H9 (cell line): Measurements from ENCODE around the gene ZNF182. TPM values are rescaled to one million over a fixed set of nuclear protein-coding genes. Genes with fewer than 3 reads are reported as not detected.

Experiments
- DNase-seq: peaks from one replicate; pipeline ENCODE4 v3.0.0-alpha.2; 2017
- H2AFZ ChIP-seq: one replicate; pipeline ENCODE4 v1.6.1; 2013; ENCODE audit warnings: mild to moderate bottlenecking, low read length, control low read depth, moderate library complexity
- H2AK5ac ChIP-seq: 2 replicates; pipeline ENCODE4 v1.6.1; 2013; ENCODE audit warnings: low read length, control low read depth, mixed read lengths; ENCODE audit not compliant: insufficient read length
- H2BK120ac ChIP-seq: one replicate; pipeline ENCODE4 v1.6.1; 2013; ENCODE audit warnings: low read depth, mild to moderate bottlenecking, low read length, control low read depth, inconsistent platforms; ENCODE audit not compliant: poor library complexity, severe bottlenecking
- H2BK12ac ChIP-seq: 2 replicates; pipeline ENCODE4 v1.6.1; 2013; ENCODE audit warnings: low read length, control low read depth, mixed read lengths, low read depth; ENCODE audit not compliant: insufficient read length
- H2BK15ac ChIP-seq: 2 replicates; pipeline ENCODE4 v1.6.1; 2013; ENCODE audit warnings: low read depth, low read length, control low read depth
- H2BK20ac ChIP-seq: one replicate; pipeline ENCODE4 v1.6.1; 2013; ENCODE audit warnings: low read depth, mild to moderate bottlenecking, low read length, control low read depth, inconsistent platforms; ENCODE audit not compliant: poor library complexity, severe bottlenecking
- H2BK5ac ChIP-seq: 2 replicates; pipeline ENCODE4 v1.6.1; 2013; ENCODE audit warnings: low read length, control low read depth, mixed read lengths; ENCODE audit not compliant: insufficient read length
- H3K14ac ChIP-seq: 2 replicates; pipeline ENCODE4 v1.6.1; 2013; ENCODE audit warnings: low read length, control low read depth; ENCODE audit not compliant: insufficient read depth
- H3K18ac ChIP-seq: 2 replicates; pipeline ENCODE4 v1.6.1; 2013; ENCODE audit warnings: low read depth, mild to moderate bottlenecking, mixed read lengths, low read length, control low read depth; ENCODE audit not compliant: insufficient read length
- H3K23ac ChIP-seq: 2 replicates; pipeline ENCODE4 v1.6.1; 2013; ENCODE audit warnings: low read length, control low read depth, mixed read lengths, low read depth; ENCODE audit not compliant: insufficient read length
- H3K23me2 ChIP-seq: 2 replicates; pipeline ENCODE4 v1.6.1; 2013; ENCODE audit warnings: low read depth, mild to moderate bottlenecking, mixed read lengths, low read length, control low read depth; ENCODE audit not compliant: insufficient read length, poor library complexity, severe bottlenecking
- H3K27ac ChIP-seq: 2 replicates; pipeline ENCODE4 v1.5.1; 2013; ENCODE audit warnings: low read length, control low read depth, mixed read lengths, low read depth; ENCODE audit not compliant: insufficient read length
- H3K27me3 ChIP-seq: 2 replicates; pipeline ENCODE4 v1.6.1; 2013; ENCODE audit warnings: low read length, control low read depth, inconsistent platforms; ENCODE audit not compliant: insufficient read depth
- H3K4ac ChIP-seq: 2 replicates; pipeline ENCODE4 v1.6.1; 2013; ENCODE audit warnings: low read depth, mild to moderate bottlenecking, control low read depth, inconsistent platforms, low read length, moderate library complexity
- H3K4me1 ChIP-seq: 2 replicates; pipeline ENCODE4 v1.6.1; 2013; ENCODE audit warnings: low read length, control low read depth, inconsistent platforms; ENCODE audit not compliant: insufficient read depth
- H3K4me2 ChIP-seq: 2 replicates; pipeline ENCODE4 v1.6.1; 2013; ENCODE audit warnings: low read length, control low read depth, mixed read lengths; ENCODE audit not compliant: insufficient read length, insufficient read depth
- H3K56ac ChIP-seq: 2 replicates; pipeline ENCODE4 v1.6.1; 2013; ENCODE audit warnings: low read depth, mild to moderate bottlenecking, mixed read lengths, low read length, control low read depth; ENCODE audit not compliant: insufficient read length
- H3K79me1 ChIP-seq: 2 replicates; pipeline ENCODE4 v1.6.1; 2013; ENCODE audit warnings: low read depth, mild to moderate bottlenecking, moderate library complexity, low read length, control low read depth, inconsistent platforms; ENCODE audit not compliant: insufficient read depth, poor library complexity, severe bottlenecking
- H3K79me2 ChIP-seq: 2 replicates; pipeline ENCODE4 v1.6.1; 2013; ENCODE audit warnings: low read length, control low read depth, inconsistent platforms; ENCODE audit not compliant: insufficient read depth
- H3K9ac ChIP-seq: 2 replicates; pipeline ENCODE4 v1.6.1; 2013; ENCODE audit warnings: low read length, control low read depth, mixed read lengths; ENCODE audit not compliant: insufficient read length; ENCODE audit errors: extremely low read depth
- H3K9me3 ChIP-seq: one replicate; pipeline ENCODE4 v1.6.1; 2013; ENCODE audit warnings: low read depth, low read length, inconsistent platforms; ENCODE audit not compliant: control insufficient read depth
- H3T11ph ChIP-seq: one replicate; pipeline ENCODE4 v1.6.1; 2013; ENCODE audit warnings: mild to moderate bottlenecking, low read length, control low read depth, inconsistent platforms
- H4K20me1 ChIP-seq: one replicate; pipeline ENCODE4 v1.6.1; 2013; ENCODE audit not compliant: control insufficient read depth, insufficient read length, insufficient read depth
- H4K5ac ChIP-seq: 2 replicates; pipeline ENCODE4 v1.6.1; 2013; ENCODE audit warnings: low read depth, mild to moderate bottlenecking, mixed read lengths, low read length, control low read depth; ENCODE audit not compliant: insufficient read length
- H4K8ac ChIP-seq: replicated peaks from 2 replicates; pipeline ENCODE4 v1.6.1; 2013; ENCODE audit warnings: low read length, control low read depth, mixed read lengths, low read depth; ENCODE audit not compliant: insufficient read length
- H4K91ac ChIP-seq: 2 replicates; pipeline ENCODE4 v1.6.1; 2013; ENCODE audit warnings: low read depth, mild to moderate bottlenecking, moderate library complexity, mixed read lengths, low read length, control low read depth; ENCODE audit not compliant: insufficient read length
- H3K27ac Mint-ChIP-seq, 3 experiments: 2 replicates in 2 of 3; 3 replicates in 1 of 3; pipeline ENCODE4 v1.8.0; 2020 to 2021; ENCODE audit warnings: mixed read lengths in 3 of 3, mild to moderate bottlenecking in 1 of 3, moderate library complexity in 1 of 3
- H3K27me3 Mint-ChIP-seq: 2 replicates; pipeline ENCODE4 v1.8.0; 2021; ENCODE audit warnings: low read depth, mild to moderate bottlenecking, moderate library complexity, mixed read lengths
- H3K36me3 Mint-ChIP-seq, 3 experiments: 2 replicates in 2 of 3; 3 replicates in 1 of 3; pipeline ENCODE4 v1.8.0; 2020 to 2021; ENCODE audit warnings: low read depth in 3 of 3, mixed read lengths in 3 of 3; ENCODE audit not compliant: insufficient read depth in 1 of 3
- H3K4me1 Mint-ChIP-seq, 2 experiments: 2 replicates each; pipeline ENCODE4 v1.8.0; 2020; ENCODE audit warnings: mixed read lengths in 2 of 2
- H3K4me3 Mint-ChIP-seq, 2 experiments: 2 replicates in 1 of 2; 3 replicates in 1 of 2; pipeline ENCODE4 v1.8.0; 2020 to 2021; ENCODE audit warnings: mild to moderate bottlenecking in 2 of 2, mixed read lengths in 2 of 2, moderate library complexity in 1 of 2
- H3K9me3 Mint-ChIP-seq, 2 experiments: 2 replicates in 1 of 2; 3 replicates in 1 of 2; pipeline ENCODE4 v1.8.0; 2020; ENCODE audit warnings: mild to moderate bottlenecking in 2 of 2, mixed read lengths in 2 of 2, moderate library complexity in 1 of 2
- CTCF ChIP-seq: fragments of 200-600 bp; sonication (generic); conservative IDR thresholded peaks from 3 replicates; pipeline ENCODE4 v1.8.0; 2021; ENCODE audit warnings: antibody characterized with exemption, mild to moderate bottlenecking
- WGBS: extraction: QIAGEN DNeasy Blood & Tissue Kit; methylation state at CpG from one replicate; pipeline ENCODE4 v1.1.7; 2013; ENCODE audit warnings: missing lambda C conversion rate, low lambda C conversion rate, mixed read lengths; ENCODE audit not compliant: insufficient read length; ENCODE audit errors: extremely low coverage; 5-methylcytosine and 5-hydroxymethylcytosine counted together
- total RNA-seq: library from RNA; stranded (reverse); gene quantifications from 2 replicates; pipeline ENCODE4 v1.2.1, GENCODE V29; 2021

Gene ZNF182
- total RNA-seq, 1 experiment from 2014 or later = 7.6 TPM

GRCh38 chrX:48043056-48043455 lies 39.3 kb upstream of the ZNF182 start:
- Histone ChIP-seq H2AFZ (no peak overlapping the region), H4K20me1 (no peaks in the 10 kb centered on the region), H3K27me3 (no peaks in the 10 kb centered on the region), H3T11ph (no peak overlapping the region), H2BK5ac (no peak overlapping the region), H4K5ac (no peak overlapping the region), H3K14ac (no peak overlapping the region), H4K8ac (no peak overlapping the region), H3K79me1 (no peaks in the 10 kb centered on the region), H3K4me2 (no peak overlapping the region), H2AK5ac (no peak overlapping the region), H3K56ac (no peak overlapping the region), H3K23ac (no peak overlapping the region), H2BK20ac (no peak overlapping the region), H2BK120ac (no peak overlapping the region), H3K4ac (no peak overlapping the region), H3K27ac (no peak overlapping the region), H2BK12ac (no peak overlapping the region), H3K4me1 (no peaks in the 10 kb centered on the region), H3K9me3 (peaks cover 40% of the 10 kb centered on the region), H2BK15ac (no peak overlapping the region), H3K18ac (no peak overlapping the region), H3K9ac (no peak overlapping the region), H3K23me2 (no peaks in the 10 kb centered on the region), H3K79me2 (no peaks in the 10 kb centered on the region), H4K91ac (no peak overlapping the region)
- Mint-ChIP-seq H3K4me3 (no peak overlapping the region), H3K9me3 (peaks cover 55 to 62% of the 10 kb centered on the region in 2 experiments), H3K4me1 (peaks cover 0 to 6% of the 10 kb centered on the region in 2 experiments; a peak in 2 of 4 replicates), H3K27ac (no peak overlapping the region), H3K36me3 (peaks cover 3 to 5% (median 4%) of the 10 kb centered on the region in 3 experiments; a peak in 5 of 7 replicates), H3K27me3 (no peaks in the 10 kb centered on the region; the same call in 1 of the 2 replicates)
- no peak for DNase-seq
- no peak for TF ChIP-seq CTCF
- no CpG with 5 or more reads among the region's 4 CpGs for WGBS
